ENCODE data around the gene PTPRJ.

The PTPRJ gene

GRCh38 chr11:47971501-47971900 lies 8.9 kb upstream of the PTPRJ start:
- no peak for DNase-seq

DNA sequence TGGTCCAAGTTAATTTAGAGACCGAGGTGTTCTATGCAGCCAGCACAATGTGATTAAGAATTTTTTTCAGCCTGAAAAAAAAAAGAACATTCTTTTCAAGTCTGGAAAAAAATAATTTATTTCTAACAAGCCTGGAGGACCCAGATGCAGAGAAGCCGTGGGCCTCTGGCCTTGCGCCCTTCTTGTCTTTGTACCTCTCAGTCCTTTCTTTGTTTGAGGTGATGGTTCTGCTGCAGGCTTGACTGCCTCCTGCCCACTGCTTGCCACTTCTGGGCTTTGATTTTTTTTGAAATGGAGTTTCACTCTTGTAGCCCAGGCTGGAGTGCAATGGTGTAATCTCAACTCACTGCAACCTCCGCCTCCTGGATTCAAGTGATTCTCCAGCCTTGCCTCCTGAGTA lies 7.2 kb upstream of the PTPRJ start:
- no peak for DNase-seq

DNA sequence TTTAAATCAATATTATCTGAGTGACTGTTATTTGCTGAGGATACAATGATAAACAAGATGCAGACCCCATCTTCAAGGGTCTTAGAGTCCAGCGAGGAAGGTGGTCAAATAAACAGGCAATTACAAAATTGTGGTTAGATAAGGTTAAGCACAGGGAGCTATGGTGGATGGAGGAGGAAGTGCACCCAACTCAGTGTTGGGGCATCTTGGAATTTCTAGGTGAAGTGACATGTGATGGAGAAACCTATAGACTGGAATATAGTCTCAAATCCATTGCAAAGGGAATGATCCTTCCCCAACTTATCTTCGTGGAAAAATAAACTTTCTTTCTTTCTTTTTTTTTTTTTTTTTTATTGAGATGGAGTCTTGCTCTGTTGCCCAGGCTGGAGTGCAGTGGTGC lies 3.4 kb upstream of the PTPRJ start:
- no peak for DNase-seq

GRCh38 chr11:47977623-47978022 lies 2.7 kb upstream of the PTPRJ start:
- DNase-seq = no peak

DNA sequence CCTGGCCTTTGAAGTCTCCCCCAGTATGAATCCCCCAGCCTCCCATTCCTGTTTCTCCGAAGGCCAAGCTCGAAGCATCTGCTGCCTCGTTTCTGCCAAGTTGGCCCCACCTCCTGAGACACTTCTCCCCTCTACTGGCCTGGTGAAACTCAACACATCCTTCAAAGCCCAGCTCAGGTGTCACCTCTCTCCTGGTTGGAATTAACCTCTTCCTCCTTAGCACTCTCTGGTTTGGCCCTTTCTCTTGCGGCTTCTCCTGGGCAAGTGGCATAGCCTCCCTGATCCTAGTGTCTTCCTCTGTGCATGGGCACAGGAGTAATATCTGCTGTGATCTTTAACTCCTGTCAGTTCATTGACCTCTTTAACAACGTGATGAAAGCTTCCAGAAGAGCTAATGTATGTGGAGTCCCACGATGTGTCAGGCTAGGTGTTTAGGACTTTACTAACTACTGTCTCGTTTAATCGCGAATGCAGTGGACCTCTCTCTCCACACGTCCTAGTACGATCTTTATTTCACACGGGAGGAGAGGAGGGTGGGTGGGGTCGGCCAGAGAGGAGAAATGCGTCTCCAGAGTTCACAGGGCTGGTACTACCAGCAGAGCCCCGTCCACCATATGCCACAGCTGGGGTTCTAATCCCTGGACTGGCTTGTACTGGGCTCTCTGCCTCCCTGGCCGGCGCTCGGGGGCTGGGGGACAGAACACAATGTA lies 826 bp upstream of the PTPRJ start:
- DNase-seq = no peak

DNA sequence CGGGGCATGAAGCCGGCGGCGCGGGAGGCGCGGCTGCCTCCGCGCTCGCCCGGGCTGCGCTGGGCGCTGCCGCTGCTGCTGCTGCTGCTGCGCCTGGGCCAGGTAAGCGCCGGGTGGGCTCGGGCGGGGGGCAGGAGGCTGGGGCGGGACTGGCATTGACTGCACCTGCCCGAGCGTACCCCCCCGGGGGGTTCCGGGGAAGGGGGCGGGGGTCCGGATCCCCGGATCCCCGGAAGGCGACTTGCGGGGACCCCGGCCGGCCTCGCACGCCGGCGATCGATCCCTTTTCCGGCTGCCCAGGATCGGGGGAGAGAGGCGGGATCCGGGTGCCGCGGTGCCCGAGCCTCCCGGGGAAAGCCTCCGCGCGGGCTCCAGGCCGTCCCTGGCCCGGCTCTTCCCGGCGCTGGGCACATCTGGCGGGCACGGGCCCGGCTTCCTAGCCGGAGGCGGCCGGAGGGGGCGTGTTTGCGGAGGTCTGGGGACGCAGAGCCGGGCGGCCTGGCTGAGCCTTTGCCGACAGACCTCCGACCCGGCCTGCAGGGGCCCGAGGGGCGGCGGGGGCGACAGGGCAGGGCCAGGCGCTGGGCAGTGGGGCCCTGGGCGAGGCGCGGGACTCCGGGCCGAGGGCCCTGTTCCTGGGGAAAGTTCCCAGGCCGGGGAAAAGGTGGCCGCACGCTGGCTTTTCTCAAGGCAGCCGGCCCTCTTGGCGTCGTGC lies 705 bp downstream of the PTPRJ start:
- no peak for DNase-seq

DNA sequence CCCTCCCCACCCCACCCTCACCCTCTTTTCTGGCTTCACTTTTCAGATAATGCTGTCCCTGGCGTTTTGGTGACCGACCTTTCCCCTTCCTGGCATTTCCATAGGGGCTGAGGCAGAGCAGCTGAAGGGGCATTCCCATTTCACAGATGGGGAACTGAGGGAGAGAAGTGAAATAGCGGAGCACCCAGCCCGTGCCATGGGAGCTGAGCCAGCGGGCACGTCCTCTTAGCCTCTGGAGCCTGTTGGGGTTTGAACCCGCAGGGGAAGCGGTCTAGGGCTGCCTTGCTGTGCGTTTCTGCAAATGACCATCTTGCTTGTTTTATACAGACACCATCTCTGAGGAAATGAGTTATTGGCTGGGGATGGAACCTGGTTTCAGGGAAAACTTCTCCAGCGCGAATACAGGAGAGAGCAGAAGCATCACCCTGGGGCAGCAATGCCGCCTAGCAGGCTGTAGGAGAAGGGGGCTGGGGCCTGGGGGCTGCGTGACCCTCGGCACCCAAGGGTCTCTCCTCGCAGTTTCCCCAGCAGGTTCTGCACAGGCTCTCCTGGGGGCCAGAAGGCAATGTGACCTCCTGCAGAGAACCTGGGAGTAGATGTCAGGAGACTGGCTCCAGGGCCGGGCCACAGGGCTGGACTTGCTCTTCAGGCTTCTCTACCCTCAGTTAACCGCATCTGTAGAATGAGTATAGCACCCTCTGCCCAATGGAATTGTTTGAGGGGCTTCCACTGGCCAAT lies 1.5 kb downstream of the PTPRJ start:
- no peak for DNase-seq

- no peak for DNase-seq
These were observed 2.3 kb downstream of the PTPRJ start for GRCh38 chr11:47982616-47983015.

DNA sequence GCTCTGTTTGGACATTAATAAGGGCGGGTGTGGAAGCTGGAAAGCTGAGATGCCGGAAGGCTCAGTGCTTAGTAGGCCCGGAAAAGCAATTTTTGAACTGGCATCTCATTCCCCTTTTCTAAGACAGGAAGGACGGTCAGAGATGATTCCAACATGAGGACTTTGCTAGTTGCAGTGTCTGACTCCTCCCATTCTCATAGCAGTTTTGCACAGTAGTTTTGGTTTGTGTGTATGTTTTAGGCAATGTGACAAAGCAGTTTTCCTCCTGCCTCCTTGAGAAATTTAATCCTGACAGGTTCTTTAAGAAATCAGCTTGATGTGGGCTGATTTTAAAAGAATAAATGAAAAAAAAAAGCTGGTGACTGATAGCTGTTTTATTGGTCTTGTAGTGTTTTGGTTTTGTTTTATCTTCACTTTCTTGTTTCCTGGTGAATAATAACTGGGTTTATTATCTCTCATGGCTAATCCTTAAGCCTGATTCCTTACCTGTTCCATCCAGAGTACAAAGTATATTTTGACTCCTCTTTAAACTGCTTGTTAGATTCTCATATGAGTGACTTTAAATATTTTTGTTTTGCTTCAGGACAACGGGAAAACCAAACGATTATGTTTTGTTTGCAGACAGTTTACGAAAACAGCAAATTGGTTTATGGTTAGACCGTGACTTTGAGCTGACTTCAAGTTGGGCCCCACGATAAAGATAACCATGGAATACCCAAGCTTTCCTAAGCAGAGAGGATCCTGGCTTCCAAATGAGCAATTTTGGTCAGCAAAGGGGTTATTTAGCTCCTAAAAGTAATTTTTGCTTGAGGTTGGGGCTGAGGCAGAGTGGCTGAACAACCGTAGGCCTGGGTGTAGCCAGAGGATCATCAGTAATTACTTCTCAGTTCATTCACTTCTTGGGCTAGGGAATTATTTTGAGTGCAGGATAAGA lies 3.4 kb downstream of the PTPRJ start:
- no peak for DNase-seq

DNA sequence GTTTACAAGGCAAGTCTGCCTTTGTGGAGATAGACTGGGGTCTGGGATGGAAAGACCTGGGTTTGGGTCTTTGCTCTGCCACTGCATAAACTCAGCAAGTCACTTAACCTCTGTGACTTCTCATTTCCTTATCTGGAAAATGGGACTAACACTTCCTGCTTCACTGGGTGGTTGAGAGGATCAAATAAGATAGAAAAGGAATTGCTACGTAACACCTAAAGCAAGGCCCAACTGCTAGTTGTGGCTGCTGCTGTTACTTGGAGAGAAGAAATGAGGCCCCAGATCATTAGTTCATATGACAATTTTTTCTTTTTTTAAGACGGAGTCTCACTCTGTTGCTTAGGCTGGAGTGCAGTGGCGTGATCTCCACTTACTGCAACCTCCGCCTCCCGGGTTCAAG lies 5.9 kb downstream of the PTPRJ start:
- no peak for DNase-seq

GRCh38 chr11:47986742-47987141 lies 6.4 kb downstream of the PTPRJ start:
- DNase-seq = no peak

DNA sequence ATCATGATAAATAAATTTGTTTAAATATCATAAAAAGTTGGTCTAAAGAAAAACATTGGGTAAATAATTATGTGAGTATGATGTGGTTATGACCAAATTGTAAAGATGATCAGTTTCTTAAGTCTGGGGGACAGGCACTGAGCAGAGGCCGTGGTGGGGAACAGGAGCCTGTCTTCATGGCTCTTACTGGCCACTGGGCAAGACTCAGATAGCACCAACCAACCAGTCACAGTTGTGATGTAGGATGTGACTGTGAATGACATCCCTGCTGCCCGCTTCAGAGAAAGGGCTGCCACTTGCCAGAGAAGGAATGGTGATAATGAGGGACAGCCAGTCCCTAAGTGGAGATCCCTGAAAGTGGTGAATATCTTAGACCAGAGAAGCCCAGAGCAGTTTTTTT lies 7.0 kb downstream of the PTPRJ start:
- no peak for DNase-seq

DNA sequence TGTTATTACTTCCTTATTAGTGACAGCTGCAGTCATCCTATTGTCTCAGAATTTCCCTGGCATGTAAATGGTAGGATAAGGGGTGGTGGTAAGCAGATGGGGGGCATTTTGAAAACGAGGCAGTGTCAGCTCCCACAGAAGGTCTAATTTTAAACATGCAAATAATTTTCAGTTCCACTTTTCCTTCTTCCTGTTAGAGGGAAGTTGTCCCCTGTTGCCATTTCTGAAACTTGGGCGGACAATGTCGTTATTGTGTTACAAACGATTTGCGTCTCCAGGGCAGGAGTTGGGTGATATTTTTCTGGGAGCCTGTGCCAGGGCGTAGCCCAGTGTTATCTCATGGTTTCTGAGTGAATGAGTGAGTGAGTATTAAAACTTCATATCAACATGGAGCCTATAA lies 7.4 kb downstream of the PTPRJ start:
- DNase-seq = peak; percentile 48

- no peak for DNase-seq
These were observed 9.4 kb downstream of the PTPRJ start for GRCh38 chr11:47989779-47990178.

DNA sequence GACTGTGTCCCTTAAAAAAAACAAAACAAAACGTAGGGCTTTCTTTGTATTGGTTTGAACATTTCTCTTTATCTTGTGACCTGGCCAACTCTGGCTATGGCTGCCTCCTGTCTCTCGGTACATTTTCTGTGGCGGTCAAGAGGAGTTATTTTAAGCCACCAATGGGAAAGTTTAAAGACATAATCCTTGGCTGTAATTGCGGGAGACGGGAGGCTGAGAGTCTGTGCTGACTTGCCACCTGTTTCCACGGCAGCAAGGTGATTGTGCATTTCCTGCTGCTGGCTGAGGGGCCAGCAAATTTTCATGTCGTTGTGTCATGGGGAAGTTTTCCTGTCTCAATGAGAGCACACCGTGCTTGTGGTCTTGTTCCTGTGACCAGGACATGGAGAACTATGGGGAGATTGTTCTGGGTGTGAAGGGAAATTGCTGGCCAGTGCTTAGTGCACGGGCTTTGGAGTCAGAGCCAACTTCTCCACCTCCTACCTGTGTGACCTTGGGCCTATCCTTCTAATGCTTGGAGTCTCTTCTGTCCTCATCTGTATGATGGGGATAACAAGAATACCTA lies 11.0 kb downstream of the PTPRJ start:
- no peak for DNase-seq

DNA sequence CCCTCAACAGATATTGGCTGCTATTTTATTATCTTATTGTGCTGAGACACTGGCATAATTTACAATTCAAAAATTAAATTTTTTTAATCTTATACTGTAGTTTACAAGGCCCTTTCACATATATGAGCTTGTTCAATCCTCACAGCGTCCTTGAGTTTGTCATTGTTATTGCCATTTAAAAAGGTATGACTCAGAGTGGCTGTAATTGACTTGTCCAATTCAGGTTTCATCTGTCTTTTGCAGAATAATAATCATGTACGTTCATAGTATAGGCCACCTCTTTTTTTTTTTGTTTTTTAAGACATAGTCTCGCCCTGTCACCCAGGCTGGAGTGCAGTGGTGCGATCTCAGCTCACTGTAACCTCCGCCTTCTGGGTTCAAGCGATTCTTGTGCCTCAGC lies 11.5 kb downstream of the PTPRJ start:
- DNase-seq = no peak

DNA sequence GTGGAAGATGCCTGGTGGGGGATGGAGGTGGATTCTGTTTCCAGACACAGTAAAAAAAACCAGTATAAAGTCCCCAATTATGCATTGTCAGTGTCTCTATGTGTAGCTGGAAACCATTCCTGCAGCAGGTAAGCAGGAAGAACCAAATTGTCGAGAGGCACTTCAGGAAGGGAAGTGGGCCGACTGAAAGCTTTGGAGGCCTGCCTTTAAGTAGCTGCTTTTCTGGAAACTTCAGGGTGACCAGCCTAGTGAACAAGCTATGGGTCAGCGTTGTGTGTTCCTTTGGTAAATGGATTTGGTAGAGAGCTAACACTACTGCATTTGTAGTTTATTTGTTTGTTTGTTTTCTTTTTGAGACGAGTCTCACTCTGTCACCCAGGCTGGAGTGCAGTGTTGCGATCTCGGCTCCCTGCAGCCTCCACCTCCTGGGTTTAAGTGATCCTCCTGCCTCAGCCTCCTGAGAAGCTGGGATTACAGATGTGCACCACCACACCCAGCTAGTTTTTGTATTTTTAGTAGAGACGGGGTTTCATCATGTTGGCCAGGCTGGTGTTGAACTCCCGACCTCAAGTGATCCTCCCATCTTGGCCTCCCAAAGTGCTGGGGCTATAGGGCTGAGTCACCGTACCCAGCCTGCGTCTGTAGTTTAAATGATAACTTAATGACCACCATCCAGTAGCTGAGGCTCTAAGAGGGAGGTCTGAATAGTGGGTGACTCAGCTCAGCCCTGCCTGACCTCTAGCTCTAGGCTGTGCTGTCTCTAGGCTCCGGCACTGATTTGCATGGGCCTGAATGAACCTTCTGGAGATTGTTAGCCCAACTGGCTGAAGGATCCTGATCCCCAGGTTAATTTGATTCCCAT lies 12.8 kb downstream of the PTPRJ start:
- DNase-seq = no peak

DNA sequence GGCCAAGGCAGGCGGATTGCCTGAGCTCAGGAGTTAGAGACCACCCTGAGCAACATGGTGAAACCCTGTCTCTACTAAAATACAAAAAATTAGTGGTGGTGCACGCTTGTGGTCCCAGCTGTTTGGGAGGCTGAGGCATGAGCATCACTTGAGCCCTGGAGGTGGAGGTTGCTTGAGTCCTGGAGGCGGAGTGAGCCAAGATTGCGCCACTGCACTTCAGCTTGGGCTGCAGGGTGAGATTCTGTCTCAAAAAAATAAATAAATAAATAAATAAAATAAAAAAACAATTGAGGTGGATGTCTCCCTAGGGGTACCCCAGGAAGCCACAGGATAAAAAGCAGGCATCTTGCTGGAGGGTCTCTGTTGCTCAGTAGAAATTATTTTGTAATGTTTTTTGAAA lies 14.1 kb downstream of the PTPRJ start:
- DNase-seq = no peak

- DNase-seq = no peak
These were observed 15.0 kb downstream of the PTPRJ start for GRCh38 chr11:47995360-47995769.

GRCh38 chr11:47997063-47998053 lies 17.0 kb downstream of the PTPRJ start:
- DNase-seq = no peak

Data from SIG-M5 (cell line).